KMS-11 (cell line): ENCODE results near the gene PHF14.
"Not testable (repeated sequence)": the region's sequence is repeated elsewhere in the genome, so short reads cannot be mapped to it uniquely, and the experiment has no call there.

Experiments
- H2AFZ ChIP-seq: fragments of 200-600 bp; sonication (generic); 2 replicates; pipeline ENCODE4 v1.6.1; 2016; ENCODE audit warnings: antibody characterized with exemption, mixed run types, low read depth
- H3K27ac ChIP-seq: fragments of 200-600 bp; sonication (generic); 2 replicates; pipeline ENCODE4 v1.6.1; 2016; ENCODE audit warnings: mild to moderate bottlenecking, mixed run types
- H3K27me3 ChIP-seq: fragments of 200-600 bp; sonication (generic); 2 replicates; pipeline ENCODE4 v1.6.1; 2017; ENCODE audit warnings: mild to moderate bottlenecking, low read depth, mixed run types, moderate library complexity; ENCODE audit not compliant: insufficient read depth
- H3K36me3 ChIP-seq: fragments of 200-600 bp; sonication (generic); 2 replicates; pipeline ENCODE4 v1.6.1; 2017; ENCODE audit warnings: mild to moderate bottlenecking, mixed run types; ENCODE audit not compliant: insufficient read depth
- H3K4me1 ChIP-seq: fragments of 200-600 bp; sonication (generic); 2 replicates; pipeline ENCODE4 v1.6.1; 2016; ENCODE audit warnings: mild to moderate bottlenecking, low read depth, mixed run types; ENCODE audit not compliant: poor library complexity, severe bottlenecking
- H3K4me2 ChIP-seq: fragments of 200-600 bp; sonication (generic); 2 replicates; pipeline ENCODE4 v1.7.0; 2016; ENCODE audit warnings: mild to moderate bottlenecking, mixed run types
- H3K4me3 ChIP-seq: fragments of 200-600 bp; sonication (generic); IDR thresholded peaks from 2 replicates; pipeline ENCODE4 v1.6.1; 2017; ENCODE audit warnings: low read depth, low read length, mixed read lengths; ENCODE audit not compliant: insufficient read depth
- H3K79me2 ChIP-seq: fragments of 200-600 bp; sonication (generic); 2 replicates; pipeline ENCODE4 v1.6.1; 2016; ENCODE audit warnings: low read depth, mixed run types; ENCODE audit not compliant: insufficient read depth
- H3K9ac ChIP-seq: fragments of 200-600 bp; sonication (generic); 2 replicates; pipeline ENCODE4 v1.6.1; 2016; ENCODE audit warnings: mild to moderate bottlenecking, mixed run types
- H4K20me1 ChIP-seq: fragments of 200-600 bp; sonication (generic); 2 replicates; pipeline ENCODE4 v1.6.1; 2016; ENCODE audit warnings: mild to moderate bottlenecking, mixed run types; ENCODE audit not compliant: insufficient read depth
- TF ChIP-seq, protein P1 (sequence below): fragments of 200-600 bp; sonication (generic); conservative IDR thresholded peaks from 2 replicates; pipeline ENCODE4 v1.6.1; 2017; ENCODE audit warnings: low read depth, mild to moderate bottlenecking, antibody characterized with exemption, low read length, moderate library complexity, mixed read lengths

The PHF14 gene

DNA sequence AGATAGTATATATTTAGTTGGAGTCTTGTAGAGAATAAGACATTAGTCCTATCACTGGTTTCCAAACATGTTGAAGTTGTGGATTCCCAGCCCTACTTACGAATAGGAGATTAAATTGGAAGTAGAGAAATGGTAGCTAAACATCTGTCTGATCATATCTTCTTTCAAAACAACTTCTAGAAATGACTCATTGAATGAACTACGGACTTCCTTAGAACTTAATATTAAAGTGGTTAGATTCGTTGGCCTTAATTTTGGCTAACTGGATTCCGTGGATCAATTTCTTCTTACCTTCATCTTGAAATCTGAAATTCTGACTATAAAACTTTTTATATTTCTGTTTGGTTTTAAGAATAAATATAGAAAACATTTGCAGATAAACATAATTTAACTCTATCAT lies 3.4 kb downstream of the PHF14 start:
- Histone ChIP-seq H3K4me2 (no peak overlapping the region), H2AFZ (no peak overlapping the region), H3K9ac (no peak overlapping the region), H3K4me1 (peaks cover 23% of the 10 kb centered on the region), H3K27me3 (no peaks in the 10 kb centered on the region), H3K4me3 (no peak overlapping the region), H4K20me1 (peaks cover 3% of the 10 kb centered on the region; the same call in 1 of the 2 replicates), H3K27ac (no peak overlapping the region), H3K79me2 (peaks cover 11% of the 10 kb centered on the region), H3K36me3 (no peaks in the 10 kb centered on the region)
- TF ChIP-seq, protein P1, sequence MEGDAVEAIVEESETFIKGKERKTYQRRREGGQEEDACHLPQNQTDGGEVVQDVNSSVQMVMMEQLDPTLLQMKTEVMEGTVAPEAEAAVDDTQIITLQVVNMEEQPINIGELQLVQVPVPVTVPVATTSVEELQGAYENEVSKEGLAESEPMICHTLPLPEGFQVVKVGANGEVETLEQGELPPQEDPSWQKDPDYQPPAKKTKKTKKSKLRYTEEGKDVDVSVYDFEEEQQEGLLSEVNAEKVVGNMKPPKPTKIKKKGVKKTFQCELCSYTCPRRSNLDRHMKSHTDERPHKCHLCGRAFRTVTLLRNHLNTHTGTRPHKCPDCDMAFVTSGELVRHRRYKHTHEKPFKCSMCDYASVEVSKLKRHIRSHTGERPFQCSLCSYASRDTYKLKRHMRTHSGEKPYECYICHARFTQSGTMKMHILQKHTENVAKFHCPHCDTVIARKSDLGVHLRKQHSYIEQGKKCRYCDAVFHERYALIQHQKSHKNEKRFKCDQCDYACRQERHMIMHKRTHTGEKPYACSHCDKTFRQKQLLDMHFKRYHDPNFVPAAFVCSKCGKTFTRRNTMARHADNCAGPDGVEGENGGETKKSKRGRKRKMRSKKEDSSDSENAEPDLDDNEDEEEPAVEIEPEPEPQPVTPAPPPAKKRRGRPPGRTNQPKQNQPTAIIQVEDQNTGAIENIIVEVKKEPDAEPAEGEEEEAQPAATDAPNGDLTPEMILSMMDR = no peak

DNA sequence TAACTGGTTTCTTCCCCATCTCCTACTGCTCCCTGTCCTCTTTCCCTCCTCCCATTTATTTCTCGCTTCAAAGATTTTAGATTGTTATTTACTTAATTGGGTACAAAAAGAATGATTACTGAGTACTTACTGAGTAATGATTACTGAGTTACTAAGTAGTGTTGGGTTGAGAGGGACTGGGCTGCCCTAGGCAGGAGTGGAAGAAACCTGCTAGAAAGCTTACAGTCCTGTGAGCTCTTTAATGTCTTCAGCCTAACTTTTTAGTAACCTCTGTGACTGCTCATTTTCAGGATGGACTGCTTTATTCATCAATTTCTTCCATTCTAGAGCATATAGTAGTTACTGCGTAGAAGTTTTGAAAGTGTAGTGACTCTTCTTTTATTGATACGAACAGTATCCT lies 7.6 kb downstream of the PHF14 start:
- H3K4me3 ChIP-seq = no peak overlapping the region
- no peaks in the 10 kb centered on the region for H3K36me3 ChIP-seq
- no peaks in the 10 kb centered on the region; the same call in 1 of the 2 replicates for H3K79me2 ChIP-seq
- no peak overlapping the region for H3K9ac ChIP-seq
- no peak overlapping the region for H2AFZ ChIP-seq
- TF ChIP-seq, protein P1 = no peak
- no peak overlapping the region for H3K27ac ChIP-seq
- H4K20me1 ChIP-seq = peaks cover 3% of the 10 kb centered on the region; the same call in 1 of the 2 replicates
- H3K4me2 ChIP-seq = no peak overlapping the region
- H3K4me1 ChIP-seq = no peaks in the 10 kb centered on the region
- no peaks in the 10 kb centered on the region for H3K27me3 ChIP-seq

DNA sequence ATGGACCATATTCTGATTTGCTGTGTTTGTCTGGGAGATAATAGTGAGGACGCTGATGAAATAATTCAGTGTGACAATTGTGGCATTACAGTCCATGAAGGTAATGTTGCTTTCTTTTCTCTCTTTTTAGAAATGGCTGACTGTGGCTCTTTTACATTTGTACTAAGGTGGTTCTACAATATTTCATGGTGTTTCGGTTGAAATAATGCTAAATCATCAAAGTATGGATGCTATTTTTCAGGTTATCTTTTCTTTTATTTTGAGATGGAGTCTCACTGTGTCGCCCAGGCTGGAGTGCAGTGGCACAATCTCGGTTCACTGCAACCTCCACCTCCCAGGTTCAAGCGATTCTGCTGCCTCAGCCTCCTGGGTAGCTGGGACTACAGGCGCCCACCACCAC lies 17.1 kb downstream of the PHF14 start:
- not testable (repeated sequence) for H3K4me3 ChIP-seq, H4K20me1 ChIP-seq, H3K27me3 ChIP-seq, H2AFZ ChIP-seq, H3K4me2 ChIP-seq, H3K79me2 ChIP-seq, H3K27ac ChIP-seq, H3K4me1 ChIP-seq, H3K36me3 ChIP-seq, H3K9ac ChIP-seq

GRCh38 chr7:10995482-10996166 lies 22.0 kb downstream of the PHF14 start:
- not testable (repeated sequence) for H2AFZ ChIP-seq, H3K27ac ChIP-seq, H3K9ac ChIP-seq, H3K36me3 ChIP-seq, H3K79me2 ChIP-seq, H3K4me2 ChIP-seq, H4K20me1 ChIP-seq, H3K27me3 ChIP-seq, H3K4me3 ChIP-seq, H3K4me1 ChIP-seq

- no peak overlapping the region for H2AFZ ChIP-seq
- H3K27me3 ChIP-seq = no peaks in the 10 kb centered on the region
- no peak overlapping the region for H3K4me2 ChIP-seq
- H3K9ac ChIP-seq = no peak overlapping the region
- no peak overlapping the region for H3K4me3 ChIP-seq
- peaks cover 4% of the 10 kb centered on the region; the same call in 1 of the 2 replicates for H3K79me2 ChIP-seq
- no peaks in the 10 kb centered on the region for H4K20me1 ChIP-seq
- H3K36me3 ChIP-seq = peaks cover 5% of the 10 kb centered on the region; the same call in 1 of the 2 replicates
- TF ChIP-seq, protein P1 = no peak
- H3K4me1 ChIP-seq = no peaks in the 10 kb centered on the region
- no peak overlapping the region for H3K27ac ChIP-seq
Observed at GRCh38 chr7:10998996-10999757, 25.5 kb downstream of the PHF14 start.
